GM12892 (cell line): ENCODE measurements around the gene CPSF6.
"Not testable (repeated sequence)": the region's sequence is repeated elsewhere in the genome, so short reads cannot be mapped to it uniquely, and the experiment has no call there.

Experiments used
- DNase-seq: peaks from one replicate; pipeline ENCODE4 v3.0.0; 2011; ENCODE audit not compliant: insufficient read length
- FAIRE-seq: peaks from 2 replicates; lab custom pipeline; 2011; peaks lifted over from hg19 to GRCh38; lab: Jason Lieb, UNC
- POLR2A ChIP-seq: IDR thresholded peaks from 2 replicates; pipeline ENCODE4 v1.6.1; 2011; ENCODE audit warnings: low read depth, low read length, control low read depth
- POLR2AphosphoS5 ChIP-seq: IDR thresholded peaks from 2 replicates; pipeline ENCODE4 v1.6.1; 2011; ENCODE audit warnings: low read depth, low read length, control low read depth
- TAF1 ChIP-seq: IDR thresholded peaks from 2 replicates; pipeline ENCODE4 v1.6.1; 2011; ENCODE audit warnings: low read depth, mild to moderate bottlenecking, control low read depth, low read length, borderline replicate concordance

CPSF6 gene

DNA sequence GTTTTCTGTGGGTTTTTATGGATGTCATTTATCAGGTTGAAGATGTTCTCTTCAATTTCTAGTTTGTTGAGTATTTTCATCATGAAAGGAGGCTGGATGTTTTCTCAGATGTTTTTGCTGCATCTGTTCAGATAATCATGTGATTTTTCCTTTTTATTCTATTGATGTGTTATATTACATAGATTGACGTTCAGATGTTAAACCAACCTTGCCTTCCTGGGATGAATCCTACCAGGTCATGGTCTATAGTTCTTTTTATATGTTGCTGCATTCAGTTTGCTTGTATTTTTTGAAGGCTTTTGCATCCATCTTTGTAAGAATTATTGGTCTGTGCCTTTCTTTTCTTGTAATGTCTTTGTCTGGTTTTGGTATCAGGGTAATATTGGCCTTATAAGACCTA, 64.9 kb downstream of the CPSF6 start:
- no peak for TF ChIP-seq POLR2AphosphoS5
- DNase-seq: no peak
- FAIRE-seq: no peak

DNA sequence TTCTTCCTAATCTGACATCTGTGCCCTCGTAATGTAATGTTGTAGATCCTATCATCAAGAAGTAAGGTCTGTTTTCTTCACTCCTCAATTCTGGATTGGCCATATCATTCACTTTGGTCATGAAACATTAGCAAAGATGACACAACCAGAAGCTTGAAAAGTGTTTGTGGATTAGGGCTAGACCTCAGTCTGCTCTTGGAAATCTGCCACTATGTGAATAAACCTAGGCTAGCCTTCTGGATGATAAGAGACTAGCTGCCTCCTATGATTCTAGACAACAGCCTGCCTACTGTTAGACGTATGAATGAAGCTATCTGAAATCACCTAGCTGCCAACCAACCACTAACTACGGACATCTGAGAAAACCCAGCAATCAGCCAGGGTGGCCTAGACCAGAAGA, 70.1 kb downstream of the CPSF6 start:
- DNase-seq (no peak), FAIRE-seq (no peak)
- TF ChIP-seq TAF1: no peak

- FAIRE-seq (no peak), DNase-seq (no peak)
- TF ChIP-seq TAF1: no peak
Observed at GRCh38 chr12:69313209-69313608, 73.8 kb downstream of the CPSF6 start.

DNA sequence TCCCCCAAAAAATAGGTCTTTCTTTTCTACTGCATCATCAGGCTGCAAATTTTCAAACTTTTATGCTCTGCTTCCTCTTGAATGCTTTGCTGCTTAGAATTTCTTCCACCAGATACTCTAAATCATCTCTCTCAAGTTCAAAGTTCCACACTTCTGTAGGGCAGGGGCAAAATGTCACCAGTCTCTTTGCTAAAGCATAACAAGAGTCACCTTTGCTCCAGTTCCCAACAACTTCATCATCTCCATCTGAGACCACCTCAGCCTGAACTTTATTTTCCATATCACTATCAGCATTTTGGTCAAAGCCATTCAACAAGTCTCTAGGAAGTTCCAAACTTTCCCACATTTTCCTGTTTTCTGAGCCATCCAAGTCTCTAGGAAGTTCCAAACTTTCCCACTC, 77.4 kb downstream of the CPSF6 start:
- not testable (repeated sequence) for FAIRE-seq, DNase-seq

DNA sequence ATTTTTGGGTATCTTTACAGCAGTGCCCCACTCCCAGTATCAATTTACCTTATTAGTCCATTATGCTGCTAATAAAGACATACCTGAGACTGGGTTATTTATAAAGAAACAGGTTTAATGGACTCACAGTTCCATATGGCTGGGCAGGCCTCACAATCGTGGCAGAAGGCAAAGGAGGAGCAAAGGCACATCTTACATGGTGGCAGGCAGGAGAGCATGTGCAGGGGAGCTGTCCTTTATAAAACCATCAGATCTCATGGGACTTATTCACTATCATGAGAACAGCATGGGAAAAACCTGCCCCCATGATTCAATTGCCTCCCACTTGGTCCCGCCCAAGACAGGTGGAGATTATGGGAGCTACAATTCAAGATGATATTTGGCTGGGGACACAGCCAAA, 77.9 kb downstream of the CPSF6 start:
- DNase-seq, FAIRE-seq: not testable (repeated sequence)

DNA sequence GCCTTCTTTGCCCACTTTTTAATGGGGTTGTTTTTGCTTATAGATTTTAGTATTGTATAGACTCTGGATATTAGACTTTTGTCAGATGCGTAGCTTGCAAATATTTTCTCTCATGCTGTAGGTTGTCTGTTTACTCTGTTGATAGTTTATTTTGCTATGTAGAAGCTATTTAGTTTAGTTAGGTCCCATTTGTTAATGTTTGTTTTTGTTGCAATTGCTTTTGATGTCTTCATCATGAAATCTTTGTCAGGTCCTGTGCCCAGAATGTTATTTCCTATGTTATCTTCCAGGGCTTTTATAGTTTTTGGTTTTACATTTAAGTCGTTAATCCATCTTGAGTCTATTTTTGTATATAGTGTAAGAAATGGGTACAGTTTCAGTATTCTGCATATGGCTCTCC, 78.9 kb downstream of the CPSF6 start:
- DNase-seq (no peak), FAIRE-seq (no peak)
- TF ChIP-seq POLR2AphosphoS5 (no peak), POLR2A (no peak), TAF1 (no peak)

DNA sequence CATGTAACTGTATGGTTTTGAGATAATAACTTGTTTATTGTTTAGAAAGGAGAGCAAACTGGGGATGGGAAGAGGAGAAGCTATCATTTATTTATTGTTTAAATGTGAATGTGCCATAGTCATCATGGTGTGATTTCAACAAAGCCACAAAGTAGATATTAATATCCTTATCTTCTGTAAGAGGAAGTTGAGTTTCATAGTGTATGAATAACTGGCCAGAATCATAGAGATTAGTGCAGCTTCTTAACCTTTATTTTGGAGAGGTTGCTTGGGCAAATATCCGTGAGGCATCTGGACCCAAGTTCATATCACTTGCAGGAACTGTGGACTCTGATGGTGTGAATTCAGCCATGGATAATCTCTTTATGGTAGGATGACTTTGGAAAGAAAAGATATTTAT, 82.0 kb downstream of the CPSF6 start:
- FAIRE-seq (no peak), DNase-seq (no peak)
- TF ChIP-seq POLR2A: no peak
- no peak for TF ChIP-seq TAF1
- no peak for TF ChIP-seq POLR2AphosphoS5
